MG63 (cell line): ENCODE results near the gene ADGRD2. TPM values are rescaled to one million over a fixed set of nuclear protein-coding genes. Genes with fewer than 3 reads are reported as not detected.

Source experiments
- DNase-seq: peaks from one replicate; pipeline ENCODE4 v3.0.0-alpha.2; 2020
- H3K27me3 ChIP-seq: fragments of 250-450 bp; sonication (Bioruptor Pico); 2 replicates; pipeline ENCODE4 v1.5.1; 2020; ENCODE audit warnings: mild to moderate bottlenecking, moderate library complexity
- H3K36me3 ChIP-seq: fragments of 250-450 bp; sonication (Bioruptor Pico); 2 replicates; pipeline ENCODE4 v1.5.1; 2020; ENCODE audit warnings: mild to moderate bottlenecking, moderate library complexity
- H3K4me3 ChIP-seq: fragments of 250-450 bp; sonication (Bioruptor Pico); 2 replicates; pipeline ENCODE4 v1.5.1; 2020; ENCODE audit warnings: mild to moderate bottlenecking, moderate library complexity
- H3K9me3 ChIP-seq: fragments of 250-450 bp; sonication (Bioruptor Pico); 2 replicates; pipeline ENCODE4 v1.5.1; 2020; ENCODE audit warnings: mild to moderate bottlenecking, moderate library complexity
- total RNA-seq: library from RNA; depleted of rRNA; stranded (reverse); fragments of >200 nt; shearing (Covaris generic); gene quantifications from 2 replicates; pipeline ENCODE4 v1.2.3, GENCODE V29; 2014; ENCODE audit warnings: low replicate concordance

Gene ADGRD2
- total RNA-seq, 1 experiment from 2014 or later, result not detected

GRCh38 chr9:124428751-124429529 is 21.3 kb upstream of the ADGRD2 start:
- Histone ChIP-seq H3K9me3 (no peaks in the 10 kb centered on the region), H3K36me3 (no peaks in the 10 kb centered on the region), H3K4me3 (no peak overlapping the region), H3K27me3 (no peaks in the 10 kb centered on the region)
- no peak for DNase-seq

GRCh38 chr9:124429530-124429867 is 20.8 kb upstream of the ADGRD2 start:
- no peaks in the 10 kb centered on the region for H3K36me3 ChIP-seq

GRCh38 chr9:124436320-124436719 is 13.9 kb upstream of the ADGRD2 start:
- no peaks in the 10 kb centered on the region for H3K27me3 ChIP-seq
- H3K9me3 ChIP-seq, result no peaks in the 10 kb centered on the region
- no peak overlapping the region for H3K4me3 ChIP-seq
- H3K36me3 ChIP-seq, result no peaks in the 10 kb centered on the region
- no peak for DNase-seq

More at GRCh38 chr9:124429530-124429867, 20.8 kb upstream of the ADGRD2 start:
- Histone ChIP-seq H3K9me3 (no peaks in the 10 kb centered on the region), H3K27me3 (no peaks in the 10 kb centered on the region), H3K4me3 (no peak overlapping the region)
- DNase-seq, result peak; percentile 19

GRCh38 chr9:124437086-124437485 is 13.2 kb upstream of the ADGRD2 start:
- H3K36me3 ChIP-seq, result no peaks in the 10 kb centered on the region
- H3K4me3 ChIP-seq, result no peak overlapping the region
- no peaks in the 10 kb centered on the region for H3K9me3 ChIP-seq
- DNase-seq, result no peak
- H3K27me3 ChIP-seq, result no peaks in the 10 kb centered on the region

- no peak for DNase-seq
These were observed 12.2 kb upstream of the ADGRD2 start for GRCh38 chr9:124438091-124438490.

GRCh38 chr9:124439086-124439485 is 11.2 kb upstream of the ADGRD2 start:
- no peaks in the 10 kb centered on the region for H3K36me3 ChIP-seq
- H3K4me3 ChIP-seq, result no peak overlapping the region
- H3K27me3 ChIP-seq, result no peaks in the 10 kb centered on the region
- no peaks in the 10 kb centered on the region for H3K9me3 ChIP-seq
- DNase-seq, result no peak

More at GRCh38 chr9:124438091-124438490, 12.2 kb upstream of the ADGRD2 start:
- Histone ChIP-seq H3K36me3 (no peaks in the 10 kb centered on the region), H3K4me3 (no peak overlapping the region), H3K9me3 (no peaks in the 10 kb centered on the region), H3K27me3 (no peaks in the 10 kb centered on the region)

GRCh38 chr9:124439686-124440243 is 10.5 kb upstream of the ADGRD2 start:
- Histone ChIP-seq H3K9me3 (no peaks in the 10 kb centered on the region), H3K36me3 (no peaks in the 10 kb centered on the region)

GRCh38 chr9:124440786-124441185 is 9.5 kb upstream of the ADGRD2 start:
- Histone ChIP-seq H3K4me3 (no peak overlapping the region), H3K27me3 (no peaks in the 10 kb centered on the region), H3K9me3 (no peaks in the 10 kb centered on the region), H3K36me3 (no peaks in the 10 kb centered on the region)
- no peak for DNase-seq

More at GRCh38 chr9:124439686-124440243, 10.5 kb upstream of the ADGRD2 start:
- no peak for DNase-seq
- no peak overlapping the region for H3K4me3 ChIP-seq
- no peaks in the 10 kb centered on the region for H3K27me3 ChIP-seq

GRCh38 chr9:124441291-124441690 is 9.0 kb upstream of the ADGRD2 start:
- no peaks in the 10 kb centered on the region for H3K27me3 ChIP-seq
- no peaks in the 10 kb centered on the region for H3K36me3 ChIP-seq
- H3K4me3 ChIP-seq, result no peak overlapping the region
- H3K9me3 ChIP-seq, result no peaks in the 10 kb centered on the region
- DNase-seq, result no peak

GRCh38 chr9:124442379-124442778 is 7.9 kb upstream of the ADGRD2 start:
- H3K4me3 ChIP-seq, result no peak overlapping the region
- no peaks in the 10 kb centered on the region for H3K36me3 ChIP-seq
- no peaks in the 10 kb centered on the region for H3K9me3 ChIP-seq
- no peak for DNase-seq
- no peaks in the 10 kb centered on the region for H3K27me3 ChIP-seq

- Histone ChIP-seq H3K36me3 (no peaks in the 10 kb centered on the region), H3K4me3 (no peak overlapping the region), H3K9me3 (no peaks in the 10 kb centered on the region), H3K27me3 (no peaks in the 10 kb centered on the region)
- DNase-seq, result no peak
These were observed 7.4 kb upstream of the ADGRD2 start for GRCh38 chr9:124442826-124443225.

- no peaks in the 10 kb centered on the region for H3K9me3 ChIP-seq
- H3K27me3 ChIP-seq, result no peaks in the 10 kb centered on the region
- DNase-seq, result no peak
- no peak overlapping the region for H3K4me3 ChIP-seq
- no peaks in the 10 kb centered on the region for H3K36me3 ChIP-seq
These were observed 6.6 kb upstream of the ADGRD2 start for GRCh38 chr9:124443625-124444024.

- no peaks in the 10 kb centered on the region for H3K27me3 ChIP-seq
- H3K9me3 ChIP-seq, result no peaks in the 10 kb centered on the region
- no peaks in the 10 kb centered on the region for H3K36me3 ChIP-seq
- no peak for DNase-seq
- H3K4me3 ChIP-seq, result no peak overlapping the region
These were observed 6.1 kb upstream of the ADGRD2 start for GRCh38 chr9:124444166-124444565.

GRCh38 chr9:124447297-124447661 is 3.0 kb upstream of the ADGRD2 start:
- DNase-seq, result no peak
- Histone ChIP-seq H3K36me3 (no peaks in the 10 kb centered on the region), H3K4me3 (no peak overlapping the region), H3K9me3 (no peaks in the 10 kb centered on the region), H3K27me3 (no peaks in the 10 kb centered on the region)

GRCh38 chr9:124448019-124448418 is 2.2 kb upstream of the ADGRD2 start:
- no peak overlapping the region for H3K4me3 ChIP-seq
- H3K27me3 ChIP-seq, result no peaks in the 10 kb centered on the region
- H3K9me3 ChIP-seq, result no peaks in the 10 kb centered on the region
- DNase-seq, result no peak
- H3K36me3 ChIP-seq, result no peaks in the 10 kb centered on the region

- H3K27me3 ChIP-seq, result no peaks in the 10 kb centered on the region
- H3K9me3 ChIP-seq, result no peaks in the 10 kb centered on the region
- no peak overlapping the region for H3K4me3 ChIP-seq
- H3K36me3 ChIP-seq, result no peaks in the 10 kb centered on the region
- no peak for DNase-seq
These were observed 685 bp upstream of the ADGRD2 start for GRCh38 chr9:124449381-124450151.

- Histone ChIP-seq H3K4me3 (no peak overlapping the region), H3K36me3 (no peaks in the 10 kb centered on the region), H3K27me3 (no peaks in the 10 kb centered on the region), H3K9me3 (no peaks in the 10 kb centered on the region)
- DNase-seq, result no peak
These were observed 845 bp downstream of the ADGRD2 start for GRCh38 chr9:124450931-124451661.
